GM10266 (cell line): ENCODE measurements around the gene GPR68.

Experiments
- DNase-seq: peaks from one replicate; pipeline ENCODE4 v3.0.0; 2012; ENCODE audit errors: extremely low spot score
- CTCF ChIP-seq: IDR thresholded peaks from 2 replicates; pipeline ENCODE4 v1.5.1; 2012; ENCODE audit warnings: mild to moderate bottlenecking, low read depth; ENCODE audit not compliant: control insufficient read depth, insufficient read depth; ENCODE audit errors: missing control alignments

GPR68 gene

GRCh38 chr14:91244501-91244901, at the start of gene GPR68:
TSS of gene GPR68 (minus strand) at chr14:91244704. CDS start at chr14:91235050, 9,654 bp downstream.
- no peak for TF ChIP-seq CTCF
- DNase-seq, result no peak

GRCh38 chr14:91294153-91294552, 49.6 kb upstream of the GPR68 start:
- DNase-seq, result no peak
- TF ChIP-seq CTCF, result no peak

- no peak for TF ChIP-seq CTCF
- DNase-seq, result no peak
These were observed 48.8 kb upstream of the GPR68 start for GRCh38 chr14:91293281-91293680.

- no peak for DNase-seq
- TF ChIP-seq CTCF, result no peak
These were observed 48.0 kb upstream of the GPR68 start for GRCh38 chr14:91292491-91292890.

GRCh38 chr14:91291786-91292405, 47.4 kb upstream of the GPR68 start:
- TF ChIP-seq CTCF, result no peak
- DNase-seq, result no peak

GRCh38 chr14:91290986-91291385, 46.5 kb upstream of the GPR68 start:
- DNase-seq, result no peak

GRCh38 chr14:91289464-91289863, 45.0 kb upstream of the GPR68 start:
- no peak for DNase-seq
- no peak for TF ChIP-seq CTCF

More at GRCh38 chr14:91290986-91291385, 46.5 kb upstream of the GPR68 start:
- no peak for TF ChIP-seq CTCF
